HEK293 (cell line): ENCODE measurements around the gene CA6.

ENCODE experiments used
- CTCF ChIA-PET: fragments of 350-600 bp; formaldehyde crosslinking; extraction: SDS; loops from one replicate; lab custom pipeline; 2021; ENCODE audit warnings: antibody characterized with exemption; lab: Yijun Ruan, JAX
- POLR2A ChIA-PET: fragments of 300-600 bp; formaldehyde crosslinking; extraction: SDS; loops from one replicate; lab custom pipeline; 2020; ENCODE audit warnings: antibody characterized with exemption, inconsistent platforms; lab: Yijun Ruan, JAX
- H3K27ac ChIP-seq: fragments of 200-500 bp; sonication (Bioruptor generic); 2 replicates; pipeline ENCODE4 v1.5.1; 2014; ENCODE audit warnings: low read depth, low read length, control low read depth, inconsistent platforms; ENCODE audit errors: extremely low read depth
- H3K36me3 ChIP-seq, 2 experiments: fragments of 200-500 bp in 1 of 2; sonication (Bioruptor generic) in 1 of 2; 1 replicate in 1 of 2; 2 replicates in 1 of 2; pipeline ENCODE4 v1.5.1; 2014 to 2017; ENCODE audit warnings: inconsistent platforms in 2 of 2, low read length in 2 of 2; ENCODE audit not compliant: control insufficient read depth in 2 of 2, insufficient read depth in 1 of 2
- H3K4me1 ChIP-seq: fragments of 200-500 bp; sonication (Bioruptor generic); 2 replicates; pipeline ENCODE4 v1.5.1; 2014; ENCODE audit warnings: mild to moderate bottlenecking, low read length, inconsistent platforms; ENCODE audit not compliant: control insufficient read depth, insufficient read depth
- H3K4me3 ChIP-seq: 2 replicates; pipeline ENCODE4 v1.5.1; 2011; ENCODE audit warnings: low read depth, mild to moderate bottlenecking, control low read depth, low read length, moderate library complexity
- H3K9me3 ChIP-seq: fragments of 200-500 bp; sonication (Bioruptor generic); 2 replicates; pipeline ENCODE4 v1.5.1; 2014; ENCODE audit warnings: low read depth, low read length, inconsistent platforms; ENCODE audit not compliant: control insufficient read depth, insufficient read depth
- PRDM6 ChIP-seq: fragments of 450-650 bp; formaldehyde crosslinking; IDR thresholded peaks from 2 replicates; pipeline ENCODE4 v1.5.1; 2017; ENCODE audit warnings: missing biosample characterization, missing genetic modification characterization
- YY2 ChIP-seq: fragments of 450-650 bp; formaldehyde crosslinking; IDR thresholded peaks from 2 replicates; pipeline ENCODE4 v1.5.1; 2016; ENCODE audit warnings: missing biosample characterization, missing genetic modification characterization
- ZBTB17 ChIP-seq: fragments of 450-650 bp; formaldehyde crosslinking; IDR thresholded peaks from 2 replicates; pipeline ENCODE4 v1.5.1; 2016; ENCODE audit warnings: missing biosample characterization, missing genetic modification characterization
- ZBTB20 ChIP-seq: fragments of 450-650 bp; formaldehyde crosslinking; IDR thresholded peaks from 2 replicates; pipeline ENCODE4 v1.5.1; 2016; ENCODE audit warnings: missing biosample characterization, missing genetic modification characterization
- ZBTB44 ChIP-seq: fragments of 450-650 bp; IDR thresholded peaks from 2 replicates; pipeline ENCODE4 v1.5.1; 2018; ENCODE audit warnings: missing biosample characterization, mild to moderate bottlenecking, missing genetic modification characterization
- ZBTB49 ChIP-seq: fragments of 450-650 bp; formaldehyde crosslinking; IDR thresholded peaks from 2 replicates; pipeline ENCODE4 v1.5.1; 2016; ENCODE audit warnings: missing biosample characterization, missing genetic modification characterization, low read depth
- ZFP69B ChIP-seq: fragments of 450-650 bp; formaldehyde crosslinking; IDR thresholded peaks from 2 replicates; pipeline ENCODE4 v1.5.1; 2016; ENCODE audit warnings: missing biosample characterization, missing genetic modification characterization
- ZNF114 ChIP-seq: fragments of 450-650 bp; formaldehyde crosslinking; IDR thresholded peaks from 2 replicates; pipeline ENCODE4 v1.5.0; 2017; ENCODE audit warnings: missing biosample characterization, missing genetic modification characterization
- ZNF302 ChIP-seq: fragments of 450-650 bp; formaldehyde crosslinking; IDR thresholded peaks from 2 replicates; pipeline ENCODE4 v1.5.1; 2016; ENCODE audit warnings: missing biosample characterization, missing genetic modification characterization, low read depth
- ZNF398 ChIP-seq: fragments of 450-650 bp; formaldehyde crosslinking; IDR thresholded peaks from 2 replicates; pipeline ENCODE4 v1.5.1; 2017; ENCODE audit warnings: missing biosample characterization, missing genetic modification characterization
- ZNF488 ChIP-seq: fragments of 450-650 bp; formaldehyde crosslinking; IDR thresholded peaks from 2 replicates; pipeline ENCODE4 v1.5.1; 2016; ENCODE audit warnings: missing biosample characterization, missing genetic modification characterization
- ZNF521 ChIP-seq: fragments of 450-650 bp; formaldehyde crosslinking; IDR thresholded peaks from 2 replicates; pipeline ENCODE4 v1.5.1; 2017; ENCODE audit warnings: missing biosample characterization, mild to moderate bottlenecking, missing genetic modification characterization
- ZNF664 ChIP-seq: fragments of 450-650 bp; formaldehyde crosslinking; IDR thresholded peaks from 2 replicates; pipeline ENCODE4 v1.5.1; 2016; ENCODE audit warnings: missing biosample characterization, missing genetic modification characterization
- ZNF76 ChIP-seq: fragments of 450-650 bp; formaldehyde crosslinking; IDR thresholded peaks from 2 replicates; pipeline ENCODE4; 2016; ENCODE audit warnings: low read depth, missing biosample characterization, missing genetic modification characterization, borderline replicate concordance
- ZXDB ChIP-seq: fragments of 450-650 bp; formaldehyde crosslinking; IDR thresholded peaks from 2 replicates; pipeline ENCODE4 v1.5.1; 2016; ENCODE audit warnings: missing biosample characterization, missing genetic modification characterization

Gene CA6

GRCh38 chr1:8910331-8910730 is 35.3 kb upstream of the CA6 start:
- ChIA-PET CTCF (interaction anchor here (0.6 to 1.1 kb wide), 3 partner anchors 13 to 77 kb away, joined by 3 read pairs; no protein-coding TSS in a partner anchor), POLR2A (no interaction called here)
- Histone ChIP-seq H3K27ac (no peak overlapping the region), H3K4me3 (no peak overlapping the region), H3K4me1 (peaks cover 6% of the 10 kb centered on the region), H3K36me3 (no peaks in the 10 kb centered on the region), H3K9me3 (no peaks in the 10 kb centered on the region)
- no peak for TF ChIP-seq ZNF488 (tag by site-specific recombination)
- no peak for TF ChIP-seq ZNF664 (tag by site-specific recombination)
- TF ChIP-seq PRDM6 (tag by site-specific recombination), result no peak
- TF ChIP-seq ZBTB20 (tag by site-specific recombination), result no peak
- no peak for TF ChIP-seq ZNF398

GRCh38 chr1:8910914-8911313 is 34.8 kb upstream of the CA6 start:
- no peak overlapping the region for H3K4me3 ChIP-seq
- H3K27ac ChIP-seq, result no peak overlapping the region
- peaks cover 6% of the 10 kb centered on the region for H3K4me1 ChIP-seq
- no peaks in the 10 kb centered on the region for H3K9me3 ChIP-seq
- ChIA-PET POLR2A (no interaction called here), CTCF (interaction anchor here (0.6 to 1.1 kb wide), 4 partner anchors 13 to 77 kb away, joined by 3 to 6 read pairs (median 3); no protein-coding TSS in a partner anchor)
- no peaks in the 10 kb centered on the region for H3K36me3 ChIP-seq
- TF ChIP-seq ZNF76 (tag by site-specific recombination) (no peak), ZXDB (no peak), ZBTB17 (tag by site-specific recombination) (no peak), ZNF302 (tag by site-specific recombination) (no peak), ZBTB49 (tag by site-specific recombination) (no peak), ZNF664 (tag by site-specific recombination) (no peak), ZBTB44 (no peak), YY2 (tag by site-specific recombination) (no peak), ZNF521 (tag by site-specific recombination) (no peak), ZFP69B (no peak), ZNF114 (no peak)
